Psoas muscle (tissue), 8 donors: ENCODE data around the gene NARF. TPM values are rescaled to one million over a fixed set of nuclear protein-coding genes. Genes with fewer than 3 reads are reported as not detected.
A peak's percentile ranks its signal among the peaks of the same experiment; 100 is the strongest.

Experiments used
- ATAC-seq, 4 donors: fragments of 200-7000 bp; cut with Tn5 transposase; one replicate each; pipeline ENCODE4 v1.9.1; 2020; ENCODE audit warnings: moderate library complexity in 3 of 4, mild to moderate bottlenecking in 2 of 4
- DNase-seq, 2 donors: peaks; one replicate each; pipeline ENCODE4 v3.0.0-alpha.2; 2020
- H3K27ac ChIP-seq: fragments of 200-600 bp; one replicate; pipeline ENCODE4 v1.8.0; 2022
- H3K27me3 ChIP-seq, 3 donors: fragments of 200-600 bp in 1 of 3; one replicate each; pipeline versions ENCODE4 v1.6.1 to v1.8.0; 2013 to 2022; ENCODE audit warnings: low read length in 2 of 3, mild to moderate bottlenecking in 2 of 3, moderate library complexity in 1 of 3; ENCODE audit not compliant: insufficient read depth in 3 of 3
- H3K36me3 ChIP-seq, 2 donors: fragments of 200-600 bp in 1 of 2; one replicate each; pipeline versions ENCODE4 v1.6.1 to v1.8.0; 2013 to 2022; ENCODE audit warnings: low read depth in 1 of 2, mild to moderate bottlenecking in 1 of 2, moderate library complexity in 1 of 2; ENCODE audit not compliant: insufficient read depth in 1 of 2
- H3K4me1 ChIP-seq: fragments of 200-600 bp; one replicate; pipeline ENCODE4 v1.8.0; 2022
- H3K4me3 ChIP-seq: fragments of 200-600 bp; one replicate; pipeline ENCODE4 v1.8.0; 2022; ENCODE audit warnings: mild to moderate bottlenecking
- H3K9me3 ChIP-seq: fragments of 200-600 bp; one replicate; pipeline ENCODE4 v1.8.0; 2022
- CTCF ChIP-seq: fragments of 200-600 bp; IDR thresholded peaks from one replicate; pipeline ENCODE4 v1.8.0; 2022; ENCODE audit warnings: antibody characterized with exemption
- WGBS, 3 donors: extraction: QIAGEN DNeasy Blood & Tissue Kit; methylation state at CpG; one replicate each; pipeline versions ENCODE4 v1.1.6 to v1.1.7; 2013; 5-methylcytosine and 5-hydroxymethylcytosine counted together
- intact Hi-C, 2 donors: fragments of 100-400 bp; cut with DNase I; formaldehyde crosslinking; loops; one replicate each; pipeline versions ENCODE4 v1.11.0 to v1.14.2; 2022
- polyA plus RNA-seq, 3 donors: library from polyadenylated mRNA; stranded (reverse); fragments of 200-250 nt; gene quantifications; one replicate each; pipeline ENCODE4 v1.2.3, GENCODE V29; 2013
- total RNA-seq, 4 donors: library from RNA; stranded (reverse); fragmentation: NEBNext Ultra II Directional in 2 of 4; extraction: Animal tissue kit (Norgen Biotek cat#: 25700) in 2 of 4; gene quantifications; one replicate each; pipeline versions ENCODE4 v1.2.1 to v1.2.4, GENCODE V29; 2021 to 2023
- donor health status: healthy with polysubstance abuse.
- donor health status: DM: no; HTN: no; CAD: no; lungs with moderate emphysema.
- donor health status: Bipolar disorder and iron deficiency.
- donor health status: healthy.
- donor health status: DM: yes; HTN: yes; CAD: no.
- donor health status: DM: no; HTN: no; CAD: no.
- donor health status: DM: no; HTN: no; CAD: no.
- donor health status: DM: yes; HTN: yes; CAD: no.

NARF gene
- total and polyA plus RNA-seq, 7 donors: 32.8 to 129 (median 43.1) TPM

- Histone ChIP-seq H3K9me3 (no peaks in the 10 kb centered on the region), H3K4me1 (peaks cover 18% of the 10 kb centered on the region), H3K27ac (peak within 1 kb of the TSS; percentile 98), H3K36me3 (no peaks in the 10 kb centered on the region), H3K4me3 (peak within 1 kb of the TSS; percentile 88), H3K27me3 (no peaks in the 10 kb centered on the region)
- ATAC-seq (peak; percentile 96 to 99 (median 98)), DNase-seq (peak; percentile 96 to 97)
- WGBS, 3 donors: 3 to 6% (median 5%) methylated on average over 54 to 114 of the region's 114 CpGs
- intact Hi-C loops: no loop called here
- no peak for TF ChIP-seq CTCF
These were observed 60.6 kb downstream of the NARF start, which contains the start of gene FOXK2 for GRCh38 chr17:82518826-82519810. FOXK2 (plus strand) TSS chr17:82519732; CDS start chr17:82519889, 157 bp downstream.

GRCh38 chr17:82519971-82520903, 61.7 kb downstream of the NARF start:
- Histone ChIP-seq H3K27me3 (no peaks in the 10 kb centered on the region), H3K36me3 (no peaks in the 10 kb centered on the region), H3K27ac (peak overlapping the region; percentile 88), H3K4me1 (peaks cover 29% of the 10 kb centered on the region), H3K4me3 (peak overlapping the region; percentile 88), H3K9me3 (no peaks in the 10 kb centered on the region)
- intact Hi-C loops: no loop called here
- WGBS, 3 donors: 0 to 1% (median 0%) methylated on average over 48 to 93 of the region's 94 CpGs
- peak; percentile 41 to 68 for DNase-seq
- ATAC-seq: peak in 3 of 4 donors; percentile 13 to 23 (median 19)
- TF ChIP-seq CTCF: no peak

GRCh38 chr17:82524540-82524939, 66.0 kb downstream of the NARF start:
- DNase-seq: no peak

More at GRCh38 chr17:82524540-82524939, 66.0 kb downstream of the NARF start:
- H3K36me3 ChIP-seq: no peaks in the 10 kb centered on the region
- no peak for TF ChIP-seq CTCF
- H3K9me3 ChIP-seq: no peaks in the 10 kb centered on the region
- peaks cover 71% of the 10 kb centered on the region for H3K4me1 ChIP-seq
- no peak overlapping the region for H3K27ac ChIP-seq
- H3K4me3 ChIP-seq: peak overlapping the region; percentile 5
- intact Hi-C loops: no loop called here
- no peak for ATAC-seq
- WGBS, 3 donors: 38 to 46% (median 45%) methylated on average over 4 of the region's 4 CpGs
- H3K27me3 ChIP-seq: no peaks in the 10 kb centered on the region
